Astrocyte of the spinal cord (primary cell): ENCODE results near the gene CISD1.

Experiments used
- DNase-seq: peaks from one replicate; pipeline ENCODE4 v3.0.0; 2011; ENCODE audit warnings: low read depth, low spot score
- H3K4me3 ChIP-seq: 2 replicates; pipeline ENCODE4 v1.5.1; 2011; ENCODE audit warnings: low read depth, mild to moderate bottlenecking, low read length, moderate library complexity
- CTCF ChIP-seq: IDR thresholded peaks from 2 replicates; pipeline ENCODE4 v1.5.1; 2012; ENCODE audit warnings: low read depth, mild to moderate bottlenecking, low read length, inconsistent platforms
- in situ Hi-C: cut with HindIII; loops from 2 replicates; pipeline ENCODE4 v1.10.0; 2017; ENCODE audit warnings: low sequenced_read_pairs

CISD1 gene

GRCh38 chr10:58305821-58306220 is 36.9 kb downstream of the CISD1 start:
- in situ Hi-C loops: no loop called here
- no peak overlapping the region for H3K4me3 ChIP-seq
- no peak for DNase-seq
- TF ChIP-seq CTCF: no peak

GRCh38 chr10:58307676-58308075 is 38.7 kb downstream of the CISD1 start:
- in situ Hi-C loops: no loop called here
- no peak for DNase-seq
- no peak overlapping the region for H3K4me3 ChIP-seq
- TF ChIP-seq CTCF: no peak

GRCh38 chr10:58311026-58311425 is 42.1 kb downstream of the CISD1 start:
- H3K4me3 ChIP-seq: no peak overlapping the region
- in situ Hi-C loops: no loop called here
- no peak for DNase-seq
- TF ChIP-seq CTCF: no peak

GRCh38 chr10:58316874-58317273 is 47.9 kb downstream of the CISD1 start:
- DNase-seq: no peak
- no peak overlapping the region for H3K4me3 ChIP-seq
- in situ Hi-C loops: no loop called here
- no peak for TF ChIP-seq CTCF

GRCh38 chr10:58318346-58318745 is 49.4 kb downstream of the CISD1 start:
- DNase-seq: no peak
- TF ChIP-seq CTCF: no peak

GRCh38 chr10:58319599-58319998 is 50.6 kb downstream of the CISD1 start:
- TF ChIP-seq CTCF: no peak
- DNase-seq: no peak
- H3K4me3 ChIP-seq: no peak overlapping the region
- in situ Hi-C loops: no loop called here

More at GRCh38 chr10:58318346-58318745, 49.4 kb downstream of the CISD1 start:
- no peak overlapping the region for H3K4me3 ChIP-seq
- in situ Hi-C loops: no loop called here
